ENCODE measurements around the gene LRP1-AS. TPM values are rescaled to one million over a fixed set of nuclear protein-coding genes. Genes with fewer than 3 reads are reported as not detected.

LRP1-AS gene
- total RNA-seq, 1 donor from 2014 or later, result not detected

- peak; percentile 27 for ATAC-seq
- DNase-seq (ENCODE audit: low spot score), result no peak
- intact Hi-C loops (cut with DNase I), result loop anchor here (5.0 kb wide), 1 partner anchor 114 kb away; no protein-coding TSS in a partner anchor
These were observed 34.2 kb upstream of the LRP1-AS start for GRCh38 chr12:57181561-57182155.

GRCh38 chr12:57181072-57181471 is 33.7 kb upstream of the LRP1-AS start:
- DNase-seq (ENCODE audit: low spot score) (no peak), ATAC-seq (no peak)
- intact Hi-C loops (cut with DNase I), result loop anchor here (5.0 kb wide), 1 partner anchor 114 kb away; no protein-coding TSS in a partner anchor

GRCh38 chr12:57180321-57180989 is 33.0 kb upstream of the LRP1-AS start:
- intact Hi-C loops (cut with DNase I), result loop anchor here (5.0 kb wide), 1 partner anchor 113 kb away; no protein-coding TSS in a partner anchor
- no peak for ATAC-seq
- DNase-seq (ENCODE audit: low spot score), result no peak

GRCh38 chr12:57179331-57180086 is 32.1 kb upstream of the LRP1-AS start:
- ATAC-seq, result no peak
- intact Hi-C loops (cut with DNase I), result loop anchor here (5.0 kb wide), 2 partner anchors 47 to 112 kb away; no protein-coding TSS in a partner anchor
- no peak for DNase-seq (ENCODE audit: low spot score)

- intact Hi-C loops (cut with DNase I), result loop anchor here (5.0 kb wide), 1 partner anchor 46 kb away; no protein-coding TSS in a partner anchor
- ATAC-seq (no peak), DNase-seq (ENCODE audit: low spot score) (no peak)
These were observed 30.8 kb upstream of the LRP1-AS start for GRCh38 chr12:57178213-57178612.

- no peak for ATAC-seq
- intact Hi-C loops (cut with DNase I), result loop anchor here (5.0 kb wide), 1 partner anchor 45 kb away; no protein-coding TSS in a partner anchor
These were observed 29.9 kb upstream of the LRP1-AS start for GRCh38 chr12:57177354-57177753.

GRCh38 chr12:57176846-57177245 is 29.4 kb upstream of the LRP1-AS start:
- intact Hi-C loops (cut with DNase I), result loop anchor here (5.0 kb wide), 1 partner anchor 45 kb away; no protein-coding TSS in a partner anchor
- DNase-seq (ENCODE audit: low spot score), result no peak
- no peak for ATAC-seq

More at GRCh38 chr12:57177354-57177753, 29.9 kb upstream of the LRP1-AS start:
- DNase-seq (ENCODE audit: low spot score), result no peak

- ATAC-seq, result no peak
- intact Hi-C loops (cut with DNase I), result loop anchor here (5.0 kb wide), 1 partner anchor 44 kb away; no protein-coding TSS in a partner anchor
- DNase-seq (ENCODE audit: low spot score), result no peak
These were observed 28.7 kb upstream of the LRP1-AS start for GRCh38 chr12:57176139-57176477.

- DNase-seq (ENCODE audit: low spot score), result peak; percentile 94
- ATAC-seq, result peak; percentile 72
- intact Hi-C loops (cut with DNase I), result loop anchor here (5.0 kb wide), 1 partner anchor 43 kb away; no protein-coding TSS in a partner anchor
These were observed 28.2 kb upstream of the LRP1-AS start for GRCh38 chr12:57175428-57176138.

GRCh38 chr12:57173683-57174082 is 26.3 kb upstream of the LRP1-AS start:
- no peak for ATAC-seq
- no peak for DNase-seq (ENCODE audit: low spot score)
- intact Hi-C loops (cut with DNase I), result no loop called here

- DNase-seq (ENCODE audit: low spot score) (no peak), ATAC-seq (no peak)
- intact Hi-C loops (cut with DNase I), result no loop called here
These were observed 25.7 kb upstream of the LRP1-AS start for GRCh38 chr12:57173089-57173488.

- intact Hi-C loops (cut with DNase I), result no loop called here
- ATAC-seq, result peak; percentile 42
- no peak for DNase-seq (ENCODE audit: low spot score)
These were observed 24.2 kb upstream of the LRP1-AS start for GRCh38 chr12:57171668-57172067.

GRCh38 chr12:57170927-57171326 is 23.5 kb upstream of the LRP1-AS start:
- intact Hi-C loops (cut with DNase I), result no loop called here
- ATAC-seq, result no peak
- no peak for DNase-seq (ENCODE audit: low spot score)

GRCh38 chr12:57170408-57170807 is 23.0 kb upstream of the LRP1-AS start:
- no peak for ATAC-seq
- intact Hi-C loops (cut with DNase I), result no loop called here

GRCh38 chr12:57169969-57170368 is 22.6 kb upstream of the LRP1-AS start:
- DNase-seq (ENCODE audit: low spot score) (no peak), ATAC-seq (no peak)

More at GRCh38 chr12:57170408-57170807, 23.0 kb upstream of the LRP1-AS start:
- DNase-seq (ENCODE audit: low spot score), result no peak

GRCh38 chr12:57169046-57169795 is 21.8 kb upstream of the LRP1-AS start:
- ATAC-seq (no peak), DNase-seq (ENCODE audit: low spot score) (no peak)
- intact Hi-C loops (cut with DNase I), result no loop called here

More at GRCh38 chr12:57169969-57170368, 22.6 kb upstream of the LRP1-AS start:
- intact Hi-C loops (cut with DNase I), result no loop called here

- DNase-seq (ENCODE audit: low spot score), result no peak
- intact Hi-C loops (cut with DNase I), result no loop called here
- no peak for ATAC-seq
These were observed 20.6 kb upstream of the LRP1-AS start for GRCh38 chr12:57168058-57168457.

GRCh38 chr12:57166971-57167371 is 19.6 kb upstream of the LRP1-AS start:
- intact Hi-C loops (cut with DNase I), result no loop called here
- no peak for DNase-seq (ENCODE audit: low spot score)

More at GRCh38 chr12:57166971-57167371, 19.6 kb upstream of the LRP1-AS start:
- no peak for ATAC-seq

Measured in sciatic nerve (tissue), 2 donors.